GM12878 (cell line): ENCODE results near the gene NFU1. TPM values are rescaled to one million over a fixed set of nuclear protein-coding genes. Genes with fewer than 3 reads are reported as not detected.

Source experiments
- BCL3 ChIP-seq: IDR thresholded peaks from 2 replicates; pipeline ENCODE4 v1.6.1; 2011; ENCODE audit warnings: borderline replicate concordance, low read depth, mild to moderate bottlenecking, moderate library complexity, low read length; ENCODE audit not compliant: insufficient read depth, poor library complexity, severe bottlenecking
- CBFB ChIP-seq: IDR thresholded peaks from 2 replicates; pipeline ENCODE4 v1.6.1; 2016; ENCODE audit warnings: antibody characterized with exemption, low read depth
- CEBPB ChIP-seq, 2 experiments: fragments of 150-350 bp in 1 of 2; IDR thresholded peaks; 2 replicates each; pipeline ENCODE4 v1.6.1; 2012 to 2014; ENCODE audit warnings: low read depth in 2 of 2, low read length in 2 of 2, borderline replicate concordance in 1 of 2, inconsistent platforms in 1 of 2
- CHD2 ChIP-seq: IDR thresholded peaks from 2 replicates; pipeline ENCODE4 v1.6.1; 2011; ENCODE audit warnings: low read depth, low read length, improper control_type of control experiment, borderline replicate concordance
- CTCF ChIP-seq, 3 experiments: IDR thresholded peaks in 2 of 3; conservative IDR thresholded peaks in 1 of 3; 2 replicates each; pipeline ENCODE4 v1.5.1; 2011; ENCODE audit warnings: low read depth in 3 of 3, low read length in 3 of 3, mild to moderate bottlenecking in 3 of 3, control low read depth in 2 of 3, moderate library complexity in 2 of 3, inconsistent platforms in 1 of 3, mixed read lengths in 1 of 3; ENCODE audit not compliant: control insufficient read depth in 2 of 3, insufficient read depth in 1 of 3; ENCODE audit errors: extremely low read depth in 1 of 3
- DPF2 ChIP-seq: fragments of 450-650 bp; IDR thresholded peaks from 2 replicates; pipeline ENCODE4 v1.6.1; 2017; ENCODE audit warnings: mild to moderate bottlenecking
- EGR1 ChIP-seq, 2 experiments: IDR thresholded peaks; 1 replicate in 1 of 2; 2 replicates in 1 of 2; pipeline ENCODE4 v1.6.1; 2011 to 2012; ENCODE audit warnings: low read depth in 2 of 2, low read length in 2 of 2, borderline replicate concordance in 1 of 2, mild to moderate bottlenecking in 1 of 2, moderate library complexity in 1 of 2
- ELK1 ChIP-seq: IDR thresholded peaks from 2 replicates; pipeline ENCODE4 v1.6.1; 2012; ENCODE audit warnings: low read depth, low read length, improper control_type of control experiment
- FOS ChIP-seq: IDR thresholded peaks from 3 replicates; pipeline ENCODE4 v1.6.1; 2011; ENCODE audit warnings: borderline replicate concordance; ENCODE audit not compliant: insufficient read length; ENCODE audit errors: extremely low read depth
- HDGF ChIP-seq: fragments of 450-650 bp; IDR thresholded peaks from 2 replicates; pipeline ENCODE4 v1.6.1; 2016; ENCODE audit warnings: antibody characterized with exemption
- IKZF1 ChIP-seq: fragments of 450-650 bp; conservative IDR thresholded peaks from 2 replicates; pipeline ENCODE4 v1.6.1; 2017; ENCODE audit warnings: antibody characterized with exemption, mild to moderate bottlenecking
- IRF5 ChIP-seq: fragments of 450-650 bp; IDR thresholded peaks from 2 replicates; pipeline ENCODE4 v1.6.1; 2017; ENCODE audit warnings: borderline replicate concordance
- LARP7 ChIP-seq: fragments of 450-650 bp; IDR thresholded peaks from 2 replicates; pipeline ENCODE4 v1.6.1; 2017; ENCODE audit warnings: mild to moderate bottlenecking
- NBN ChIP-seq: fragments of 450-650 bp; IDR thresholded peaks from 2 replicates; pipeline ENCODE4 v1.6.1; 2016
- NFXL1 ChIP-seq: fragments of 450-650 bp; IDR thresholded peaks from 2 replicates; pipeline ENCODE4 v1.6.1; 2017; ENCODE audit warnings: antibody characterized with exemption, mild to moderate bottlenecking, borderline replicate concordance
- POLR2AphosphoS2 ChIP-seq: IDR thresholded peaks from 2 replicates; pipeline ENCODE4 v1.6.1; 2011; ENCODE audit warnings: low read depth, mild to moderate bottlenecking, low read length, improper control_type of control experiment, moderate library complexity
- POU2F2 ChIP-seq: IDR thresholded peaks from 3 replicates; pipeline ENCODE4 v1.6.1; 2011; ENCODE audit warnings: low read depth, mild to moderate bottlenecking, low read length, borderline replicate concordance
- RAD21 ChIP-seq: IDR thresholded peaks from 2 replicates; pipeline ENCODE4 v1.6.1; 2011; ENCODE audit warnings: mild to moderate bottlenecking, low read depth, low read length, moderate library complexity; ENCODE audit not compliant: insufficient read depth
- RB1 ChIP-seq: fragments of 450-650 bp; formaldehyde crosslinking; IDR thresholded peaks from 2 replicates; pipeline ENCODE4 v1.6.1; 2017; ENCODE audit warnings: mild to moderate bottlenecking, borderline replicate concordance
- SREBF2 ChIP-seq: IDR thresholded peaks from 2 replicates; pipeline ENCODE4 v1.6.1; 2012; ENCODE audit warnings: mild to moderate bottlenecking, low read length
- SRF ChIP-seq, 2 experiments: IDR thresholded peaks; 2 replicates each; pipeline ENCODE4 v1.6.1; 2011; ENCODE audit warnings: low read depth in 2 of 2, low read length in 2 of 2, mild to moderate bottlenecking in 1 of 2, moderate library complexity in 1 of 2
- SUPT20H ChIP-seq: IDR thresholded peaks from 2 replicates; pipeline ENCODE4 v1.6.1; 2011; ENCODE audit warnings: low read depth, mild to moderate bottlenecking, low read length, moderate library complexity, borderline replicate concordance; ENCODE audit not compliant: control insufficient read depth
- TARDBP ChIP-seq: IDR thresholded peaks from 2 replicates; pipeline ENCODE4 v1.6.1; 2016; ENCODE audit warnings: borderline replicate concordance
- TBL1XR1 ChIP-seq: IDR thresholded peaks from 2 replicates; pipeline ENCODE4 v1.6.1; 2012; ENCODE audit warnings: low read depth, low read length, improper control_type of control experiment
- polyA plus RNA-seq, 11 experiments: library from polyadenylated mRNA; depleted of rRNA in 4 of 11; unstranded in 6 of 11; stranded (reverse) in 5 of 11; fragments of >200 nt; fragmentation: Nextera tagmentation in 4 of 11; fragmentation: Illumina TruSeq in 1 of 11; extraction: Ambion mirVana in 4 of 11; extraction: Trizol in 1 of 11; gene quantifications; 1 replicate in 1 of 11; 2 replicates in 10 of 11; pipeline versions ENCODE4 v1.2.1 to v1.2.3, GENCODE V29; 2011 to 2016; ENCODE audit warnings: inconsistent platforms in 2 of 11, missing spikeins in 2 of 11, low read depth in 1 of 11
- total RNA-seq, 4 experiments: library from RNA; depleted of rRNA in 3 of 4; stranded (reverse); fragments of >200 nt in 3 of 4; fragmentation: Illumina TruSeq in 1 of 4; extraction: Trizol in 1 of 4; gene quantifications; 2 replicates each; pipeline versions ENCODE4 v1.2.1 to v1.2.3, GENCODE V29; 2013 to 2021

NFU1 gene
- total and polyA plus RNA-seq, 10 of the 15 experiments (the other 5 are each of a cell fraction or from before 2014, with no cell fraction given), result 27.3 to 86.0 (median 41.5) TPM

GRCh38 chr2:69436938-69437750 is at the start of gene NFU1 (continued):
- TF ChIP-seq CTCF (IDR thresholded peaks at IDR 0.05 in 2 of 3, conservative IDR thresholded peaks at IDR 0.05 in 1 of 3; ENCODE audit: control insufficient read depth in 2 of 3, extremely low read depth in 1 of 3, insufficient read depth in 1 of 3, low read depth in 3 of 3, low read length in 3 of 3) (peak; percentile 61 to 76 (median 63)), POU2F2 (peak; percentile 57; the same call in 2 of the 3 replicates), NBN (peak; percentile 77), LARP7 (peak; percentile 86), CEBPB (IDR thresholded peaks at IDR 0.05; ENCODE audit: borderline replicate concordance in 1 of 2, low read depth in 2 of 2, low read length in 2 of 2) (no peak), RB1 (peak; percentile 90; the same call in 1 of the 2 replicates), SREBF2 (no peak), FOS (no peak), TARDBP (0 out of 2 replicates have a peak, but pooled peaks have one; percentile 19), ELK1 (peak; percentile 34; the same call in 1 of the 2 replicates), IKZF1 (peak; percentile 77), BCL3 (peak; percentile 9), TBL1XR1 (peak; percentile 50; the same call in 1 of the 2 replicates), SUPT20H (no peak), HDGF (peak; percentile 73; the same call in 1 of the 2 replicates), RAD21 (peak; percentile 24; the same call in 1 of the 2 replicates), SRF (IDR thresholded peaks at IDR 0.05; ENCODE audit: low read depth in 2 of 2, low read length in 2 of 2) (no peak), NFXL1 (no peak), DPF2 (peak; percentile 77), CHD2 (peak; percentile 44; the same call in 1 of the 2 replicates), CBFB (peak; percentile 53; the same call in 1 of the 2 replicates), EGR1 (IDR thresholded peaks at IDR 0.05; ENCODE audit: borderline replicate concordance in 1 of 2, low read depth in 2 of 2, low read length in 2 of 2) (0 out of 3 replicates have a peak, but pooled peaks of 1 of the 2 experiments have one; percentile 3), IRF5 (peak; percentile 55; the same call in 1 of the 2 replicates), POLR2AphosphoS2 (peak; percentile 49; the same call in 1 of the 2 replicates)
